HCT116 (cell line): ENCODE results near the gene ZNF93. TPM values are rescaled to one million over a fixed set of nuclear protein-coding genes. Genes with fewer than 3 reads are reported as not detected.

Source experiments
- ATAC-seq: fragments of 200-7000 bp; cut with Tn5 transposase; 2 replicates; pipeline ENCODE4 v1.9.1; 2020; ENCODE audit warnings: mild to moderate bottlenecking, moderate library complexity
- BruUV-seq: library from RNA; stranded (reverse); fragments of 400-500 nt; replicated peaks from 2 replicates; lab custom pipeline; 2021; lab: Mats Ljungman, UMichigan
- CTCF ChIA-PET: fragments of 300-600 bp; sonication (Branson Sonifier 250); formaldehyde crosslinking; loops from one replicate; lab custom pipeline; 2021; ENCODE audit warnings: antibody characterized with exemption; lab: Charles Lee
- POLR2A ChIA-PET: fragments of 300-600, 350-600 bp; sonication (Branson Sonifier 250); formaldehyde crosslinking; loops from one replicate; lab custom pipeline; 2021; ENCODE audit warnings: antibody characterized with exemption; lab: Charles Lee
- RAD21 ChIA-PET, 2 experiments: fragments of 300-600 bp; sonication (Branson Sonifier 250); formaldehyde crosslinking; loops; one replicate each; lab custom pipeline; 2023; ENCODE audit warnings: low total read pairs in 2 of 2; ENCODE audit not compliant: uncharacterized antibody in 2 of 2, unreplicated experiment in 2 of 2, low non-redundant PET in 1 of 2; lab: Charles Lee
- DNase-seq: peaks from one replicate; pipeline ENCODE4 v3.0.0-alpha.2; 2010; ENCODE audit warnings: low read depth, low spot score
- H2AFZ ChIP-seq: fragments of 200-600 bp; shearing (Covaris generic), sonication (generic); 2 replicates; pipeline ENCODE4 v1.6.1; 2017; ENCODE audit warnings: low read depth, mixed run types, mixed read lengths, antibody characterized with exemption, low read length; ENCODE audit not compliant: poor library complexity, severe bottlenecking
- H3K27ac ChIP-seq: 2 replicates; pipeline ENCODE4 v1.5.1; 2012; ENCODE audit warnings: low read depth, low read length
- H3K27me3 ChIP-seq: fragments of 200-600 bp; sonication (generic); 2 replicates; pipeline ENCODE4 v1.6.1; 2016; ENCODE audit warnings: mixed run types, low read length, mixed read lengths; ENCODE audit not compliant: insufficient read depth
- H3K36me3 ChIP-seq, 2 experiments: fragments of 200-500 bp in 1 of 2; fragments of 200-600 bp in 1 of 2; sonication (Bioruptor generic) in 1 of 2; sonication (generic) in 1 of 2; 2 replicates each; pipeline versions ENCODE4 v1.5.1 to v1.6.1; 2014 to 2016; ENCODE audit warnings: low read length in 2 of 2, inconsistent platforms in 1 of 2, mixed read lengths in 1 of 2, mixed run types in 1 of 2; ENCODE audit not compliant: insufficient read depth in 2 of 2, control insufficient read depth in 1 of 2
- H3K4me1 ChIP-seq, 2 experiments: fragments of 200-600 bp in 1 of 2; sonication (generic) in 1 of 2; 2 replicates each; pipeline versions ENCODE4 v1.5.1 to v1.6.1; 2012 to 2017; ENCODE audit warnings: low read length in 2 of 2, inconsistent platforms in 1 of 2, mild to moderate bottlenecking in 1 of 2, mixed read lengths in 1 of 2, mixed run types in 1 of 2, moderate library complexity in 1 of 2; ENCODE audit not compliant: insufficient read depth in 2 of 2, control insufficient read depth in 1 of 2
- H3K4me2 ChIP-seq: fragments of 200-600 bp; sonication (generic); 2 replicates; pipeline ENCODE4 v1.6.1; 2017; ENCODE audit warnings: mixed run types, low read length, mixed read lengths
- H3K4me3 ChIP-seq, 2 experiments: fragments of 200-600 bp in 1 of 2; sonication (generic) in 1 of 2; replicated peaks in 1 of 2; 2 replicates each; pipeline ENCODE4 v1.5.1; 2011 to 2016; ENCODE audit warnings: low read length in 2 of 2, control low read depth in 1 of 2, low read depth in 1 of 2, mild to moderate bottlenecking in 1 of 2, mixed read lengths in 1 of 2, mixed run types in 1 of 2
- H3K79me2 ChIP-seq: fragments of 200-600 bp; sonication (generic); 2 replicates; pipeline ENCODE4 v1.6.1; 2017; ENCODE audit warnings: mild to moderate bottlenecking, mixed run types, low read length, moderate library complexity, mixed read lengths; ENCODE audit not compliant: insufficient read depth
- H3K9ac ChIP-seq: fragments of 200-600 bp; sonication (generic); 2 replicates; pipeline ENCODE4 v1.6.1; 2016; ENCODE audit warnings: low read length, mixed read lengths
- H3K9me2 ChIP-seq: fragments of 200-600 bp; sonication (generic), shearing (Covaris generic); 2 replicates; pipeline ENCODE4 v1.6.1; 2017; ENCODE audit warnings: mixed run types, mild to moderate bottlenecking, moderate library complexity; ENCODE audit not compliant: insufficient read depth
- H3K9me3 ChIP-seq, 2 experiments: fragments of 200-500 bp in 1 of 2; fragments of 200-600 bp in 1 of 2; sonication (Bioruptor generic) in 1 of 2; sonication (generic) in 1 of 2; 2 replicates each; pipeline ENCODE4 v1.6.1; 2014 to 2017; ENCODE audit warnings: low read length in 2 of 2, mixed read lengths in 2 of 2, inconsistent platforms in 1 of 2, low read depth in 1 of 2, mild to moderate bottlenecking in 1 of 2, mixed run types in 1 of 2, moderate library complexity in 1 of 2; ENCODE audit not compliant: control insufficient read depth in 1 of 2, insufficient read depth in 1 of 2
- H4K20me1 ChIP-seq: fragments of 200-600 bp; sonication (generic), shearing (Covaris generic); 2 replicates; pipeline ENCODE4 v1.6.1; 2017; ENCODE audit warnings: mixed run types, mild to moderate bottlenecking, moderate library complexity; ENCODE audit not compliant: insufficient read depth
- CBX3 ChIP-seq: IDR thresholded peaks from 2 replicates; pipeline ENCODE4 v1.6.1; 2012; ENCODE audit warnings: low read depth
- CEBPB ChIP-seq: IDR thresholded peaks from 2 replicates; pipeline ENCODE4 v1.6.1; 2012; ENCODE audit warnings: low read depth
- ELF1 ChIP-seq: IDR thresholded peaks from 2 replicates; pipeline ENCODE4 v1.6.1; 2012; ENCODE audit warnings: low read depth, borderline replicate concordance
- EZH2 ChIP-seq: fragments of 200-600 bp; sonication (generic); IDR thresholded peaks from 2 replicates; pipeline ENCODE4 v1.6.1; 2017; ENCODE audit warnings: antibody characterized with exemption, mixed run types
- EZH2phosphoT487 ChIP-seq: fragments of 200-600 bp; IDR thresholded peaks from 2 replicates; pipeline ENCODE4 v1.6.1; 2018; ENCODE audit warnings: antibody characterized with exemption, borderline replicate concordance
- FOSL1 ChIP-seq: IDR thresholded peaks from 2 replicates; pipeline ENCODE4 v1.6.1; 2012; ENCODE audit warnings: low read depth
- JUND ChIP-seq: IDR thresholded peaks from 2 replicates; pipeline ENCODE4 v1.6.1; 2012
- POLR2A ChIP-seq: IDR thresholded peaks from 2 replicates; pipeline ENCODE4 v1.7.0; 2011; ENCODE audit warnings: borderline replicate concordance; ENCODE audit not compliant: insufficient read depth, insufficient read length; ENCODE audit errors: extremely low read depth
- RAD21 ChIP-seq: IDR thresholded peaks from 2 replicates; pipeline ENCODE4 v1.6.1; 2012; ENCODE audit warnings: low read depth, mild to moderate bottlenecking
- SIN3A ChIP-seq: IDR thresholded peaks from 2 replicates; pipeline ENCODE4 v1.6.1; 2012; ENCODE audit warnings: low read depth
- SP1 ChIP-seq: IDR thresholded peaks from 2 replicates; pipeline ENCODE4 v1.6.1; 2012; ENCODE audit warnings: low read depth
- TCF7L2 ChIP-seq: IDR thresholded peaks from 2 replicates; pipeline ENCODE4 v1.7.0; 2011; ENCODE audit warnings: borderline replicate concordance, inconsistent platforms; ENCODE audit not compliant: insufficient read depth, insufficient read length; ENCODE audit errors: extremely low read depth
- YY1 ChIP-seq: IDR thresholded peaks from 2 replicates; pipeline ENCODE4 v1.6.1; 2011; ENCODE audit warnings: low read length, low read depth, moderate library complexity, mild to moderate bottlenecking; ENCODE audit not compliant: insufficient replicate concordance; ENCODE audit errors: extremely low read depth
- ZFX ChIP-seq: fragments of 450-650 bp; IDR thresholded peaks from 2 replicates; pipeline ENCODE4 v1.6.1; 2017
- intact Hi-C: fragments of 100-400 bp; cut with micrococcal nuclease; formaldehyde crosslinking; loops from 2 replicates; pipeline ENCODE4 v1.10.0; 2022
- total RNA-seq: library from RNA; stranded (reverse); gene quantifications from one replicate; pipeline ENCODE4 v1.2.1, GENCODE V29; 2021; ENCODE audit not compliant: unreplicated experiment
- TF ChIP-seq, protein P1 (sequence below): IDR thresholded peaks from 2 replicates; pipeline ENCODE4 v1.6.1; 2011; ENCODE audit warnings: mild to moderate bottlenecking, low read length, moderate library complexity; ENCODE audit not compliant: insufficient replicate concordance; ENCODE audit errors: extremely low read depth
- TF ChIP-seq, protein P2 (sequence below): IDR thresholded peaks from 2 replicates; pipeline ENCODE4 v1.6.1; 2012
- TF ChIP-seq, protein P3 (sequence below), 3 experiments: fragments of 200-600 bp in 1 of 3; sonication (generic) in 1 of 3; IDR thresholded peaks in 2 of 3; conservative IDR thresholded peaks in 1 of 3; 2 replicates each; pipeline ENCODE4 v1.5.1; 2012 to 2017; ENCODE audit warnings: low read depth in 2 of 3, low read length in 2 of 3, antibody characterized with exemption in 1 of 3, borderline replicate concordance in 1 of 3, control low read depth in 1 of 3, mild to moderate bottlenecking in 1 of 3, mixed read lengths in 1 of 3, mixed run types in 1 of 3, moderate library complexity in 1 of 3; ENCODE audit not compliant: insufficient read depth in 1 of 3
- TF ChIP-seq, protein P4 (sequence below): IDR thresholded peaks from 2 replicates; pipeline ENCODE4 v1.6.1; 2012

ZNF93 gene
- total RNA-seq, 1 experiment from 2014 or later, result not detected

DNA sequence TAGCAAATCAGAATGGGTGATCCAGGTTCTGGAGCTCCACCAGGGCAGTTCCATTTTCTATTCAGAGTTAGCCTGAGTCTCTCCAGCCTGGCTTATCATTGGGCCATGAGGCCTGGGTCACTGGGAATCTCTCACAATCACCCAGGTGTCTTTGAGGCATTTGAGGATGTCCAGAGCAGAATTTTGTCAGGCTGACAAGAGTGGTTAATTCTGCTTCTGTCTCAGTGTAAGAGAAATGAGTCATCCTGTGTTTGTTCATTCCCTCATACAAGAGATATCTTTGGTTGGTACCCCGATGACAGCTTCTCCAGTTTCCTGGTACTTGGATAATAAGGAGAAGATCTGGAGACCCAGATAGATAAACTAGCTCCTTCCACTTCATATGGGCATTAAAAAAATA lies 10.4 kb downstream of the ZNF93 start:
- no peak overlapping the region for H3K4me3 ChIP-seq
- H2AFZ ChIP-seq, result no peak overlapping the region
- no peaks in the 10 kb centered on the region; a peak in 2 of 4 replicates for H3K9me3 ChIP-seq
- H3K4me1 ChIP-seq, result no peaks in the 10 kb centered on the region
- H3K79me2 ChIP-seq, result no peaks in the 10 kb centered on the region
- H3K36me3 ChIP-seq, result no peaks in the 10 kb centered on the region
- no TSS peak for BruUV-seq
- DNase-seq (no peak), ATAC-seq (no peak)
- POLR2A ChIA-PET, result no interaction called here
- RAD21 ChIA-PET, result no interaction called here
- H3K9ac ChIP-seq, result no peak overlapping the region
- H3K27ac ChIP-seq, result no peak overlapping the region
- CTCF ChIA-PET, result no interaction called here
- no peaks in the 10 kb centered on the region for H3K9me2 ChIP-seq
- TF ChIP-seq POLR2A (no peak), FOSL1 (no peak), EZH2 (no peak), TCF7L2 (no peak), CEBPB (no peak)
- TF ChIP-seq, all 23 proteins: peak for 0
- intact Hi-C loops, result no loop called here
- H3K27me3 ChIP-seq, result no peaks in the 10 kb centered on the region
- H3K4me2 ChIP-seq, result no peak overlapping the region
- no peaks in the 10 kb centered on the region for H4K20me1 ChIP-seq

DNA sequence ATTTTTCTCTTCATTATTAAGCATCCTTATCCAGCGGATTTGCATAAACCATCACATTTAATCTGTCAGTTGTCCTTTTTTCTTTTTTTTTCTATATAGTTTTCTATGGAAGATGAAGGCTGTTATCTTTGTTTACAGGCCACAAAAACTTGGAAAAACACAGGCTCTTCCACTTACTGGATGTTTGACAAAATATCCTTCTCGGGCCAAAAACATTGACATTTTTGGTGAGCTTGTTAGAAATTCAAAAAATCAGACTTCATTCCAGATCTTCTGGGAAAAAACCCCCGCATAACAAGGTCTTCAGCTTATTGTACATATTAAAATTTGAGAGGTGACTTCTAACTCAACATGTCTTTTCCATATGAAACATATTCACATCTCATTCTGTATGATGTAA lies 13.8 kb downstream of the ZNF93 start:
- Histone ChIP-seq H3K9ac (no peak overlapping the region), H3K4me1 (no peaks in the 10 kb centered on the region), H3K4me3 (no peak overlapping the region), H3K4me2 (no peak overlapping the region), H3K36me3 (no peaks in the 10 kb centered on the region), H3K27ac (no peak overlapping the region), H3K79me2 (no peaks in the 10 kb centered on the region), H3K9me2 (no peaks in the 10 kb centered on the region), H3K27me3 (no peaks in the 10 kb centered on the region), H3K9me3 (no peaks in the 10 kb centered on the region; a peak in 2 of 4 replicates), H4K20me1 (no peaks in the 10 kb centered on the region), H2AFZ (no peak overlapping the region)
- intact Hi-C loops, result no loop called here
- ATAC-seq (no peak), DNase-seq (no peak)
- ChIA-PET POLR2A (no interaction called here), RAD21 (no interaction called here), CTCF (no interaction called here)
- no TSS peak for BruUV-seq
- TF ChIP-seq, protein P1, sequence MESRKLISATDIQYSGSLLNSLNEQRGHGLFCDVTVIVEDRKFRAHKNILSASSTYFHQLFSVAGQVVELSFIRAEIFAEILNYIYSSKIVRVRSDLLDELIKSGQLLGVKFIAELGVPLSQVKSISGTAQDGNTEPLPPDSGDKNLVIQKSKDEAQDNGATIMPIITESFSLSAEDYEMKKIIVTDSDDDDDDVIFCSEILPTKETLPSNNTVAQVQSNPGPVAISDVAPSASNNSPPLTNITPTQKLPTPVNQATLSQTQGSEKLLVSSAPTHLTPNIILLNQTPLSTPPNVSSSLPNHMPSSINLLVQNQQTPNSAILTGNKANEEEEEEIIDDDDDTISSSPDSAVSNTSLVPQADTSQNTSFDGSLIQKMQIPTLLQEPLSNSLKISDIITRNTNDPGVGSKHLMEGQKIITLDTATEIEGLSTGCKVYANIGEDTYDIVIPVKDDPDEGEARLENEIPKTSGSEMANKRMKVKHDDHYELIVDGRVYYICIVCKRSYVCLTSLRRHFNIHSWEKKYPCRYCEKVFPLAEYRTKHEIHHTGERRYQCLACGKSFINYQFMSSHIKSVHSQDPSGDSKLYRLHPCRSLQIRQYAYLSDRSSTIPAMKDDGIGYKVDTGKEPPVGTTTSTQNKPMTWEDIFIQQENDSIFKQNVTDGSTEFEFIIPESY, result no peak
- TF ChIP-seq RAD21 (no peak), CEBPB (no peak), ZFX (no peak), EZH2phosphoT487 (no peak), TCF7L2 (no peak), CBX3 (no peak), SIN3A (no peak), JUND (no peak), ELF1 (no peak), YY1 (no peak), POLR2A (no peak), FOSL1 (no peak), EZH2 (no peak), SP1 (no peak)
- TF ChIP-seq, protein P2, sequence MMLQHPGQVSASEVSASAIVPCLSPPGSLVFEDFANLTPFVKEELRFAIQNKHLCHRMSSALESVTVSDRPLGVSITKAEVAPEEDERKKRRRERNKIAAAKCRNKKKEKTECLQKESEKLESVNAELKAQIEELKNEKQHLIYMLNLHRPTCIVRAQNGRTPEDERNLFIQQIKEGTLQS, result no peak
- TF ChIP-seq, protein P3, sequence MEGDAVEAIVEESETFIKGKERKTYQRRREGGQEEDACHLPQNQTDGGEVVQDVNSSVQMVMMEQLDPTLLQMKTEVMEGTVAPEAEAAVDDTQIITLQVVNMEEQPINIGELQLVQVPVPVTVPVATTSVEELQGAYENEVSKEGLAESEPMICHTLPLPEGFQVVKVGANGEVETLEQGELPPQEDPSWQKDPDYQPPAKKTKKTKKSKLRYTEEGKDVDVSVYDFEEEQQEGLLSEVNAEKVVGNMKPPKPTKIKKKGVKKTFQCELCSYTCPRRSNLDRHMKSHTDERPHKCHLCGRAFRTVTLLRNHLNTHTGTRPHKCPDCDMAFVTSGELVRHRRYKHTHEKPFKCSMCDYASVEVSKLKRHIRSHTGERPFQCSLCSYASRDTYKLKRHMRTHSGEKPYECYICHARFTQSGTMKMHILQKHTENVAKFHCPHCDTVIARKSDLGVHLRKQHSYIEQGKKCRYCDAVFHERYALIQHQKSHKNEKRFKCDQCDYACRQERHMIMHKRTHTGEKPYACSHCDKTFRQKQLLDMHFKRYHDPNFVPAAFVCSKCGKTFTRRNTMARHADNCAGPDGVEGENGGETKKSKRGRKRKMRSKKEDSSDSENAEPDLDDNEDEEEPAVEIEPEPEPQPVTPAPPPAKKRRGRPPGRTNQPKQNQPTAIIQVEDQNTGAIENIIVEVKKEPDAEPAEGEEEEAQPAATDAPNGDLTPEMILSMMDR (IDR thresholded peaks at IDR 0.05 in 2 of 3, conservative IDR thresholded peaks at IDR 0.05 in 1 of 3; ENCODE audit: borderline replicate concordance in 1 of 3, insufficient read depth in 1 of 3, low read depth in 2 of 3, low read length in 2 of 3), result no peak
- TF ChIP-seq, protein P4, sequence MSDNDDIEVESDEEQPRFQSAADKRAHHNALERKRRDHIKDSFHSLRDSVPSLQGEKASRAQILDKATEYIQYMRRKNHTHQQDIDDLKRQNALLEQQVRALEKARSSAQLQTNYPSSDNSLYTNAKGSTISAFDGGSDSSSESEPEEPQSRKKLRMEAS, result no peak
